Measurements from ENCODE around the gene MCCC2.

Gene MCCC2

GRCh38 chr5:71680510-71680909, 93.4 kb downstream of the MCCC2 start:
- H3K4me3 ChIP-seq (ENCODE audit: low read depth, low read length), result no peak overlapping the region
- no peak for DNase-seq (ENCODE audit: low read depth)
- no peak for TF ChIP-seq CTCF (IDR thresholded peaks at IDR 0.05; ENCODE audit: low read depth, low read length)
- TF ChIP-seq POLR2A (IDR thresholded peaks at IDR 0.05; ENCODE audit: extremely low read depth, insufficient read length), result no peak
- no peak for TF ChIP-seq MAX (IDR thresholded peaks at IDR 0.05; ENCODE audit: low read depth, low read length)
- TF ChIP-seq MYC (IDR thresholded peaks at IDR 0.05; ENCODE audit: low read depth, low read length), result no peak

GRCh38 chr5:71681296-71681695, 94.2 kb downstream of the MCCC2 start:
- no peak overlapping the region for H3K4me3 ChIP-seq (ENCODE audit: low read depth, low read length)
- TF ChIP-seq POLR2A (IDR thresholded peaks at IDR 0.05; ENCODE audit: extremely low read depth, insufficient read length) (no peak), CTCF (IDR thresholded peaks at IDR 0.05; ENCODE audit: low read depth, low read length) (no peak)
- no peak for DNase-seq (ENCODE audit: low read depth)

- no peak overlapping the region for H3K4me3 ChIP-seq (ENCODE audit: low read depth, low read length)
- DNase-seq (ENCODE audit: low read depth), result no peak
- TF ChIP-seq CTCF (IDR thresholded peaks at IDR 0.05; ENCODE audit: low read depth, low read length), result no peak
- no peak for TF ChIP-seq POLR2A (IDR thresholded peaks at IDR 0.05; ENCODE audit: extremely low read depth, insufficient read length)
- no peak for TF ChIP-seq MYC (IDR thresholded peaks at IDR 0.05; ENCODE audit: low read depth, low read length)
- no peak for TF ChIP-seq MAX (IDR thresholded peaks at IDR 0.05; ENCODE audit: low read depth, low read length)
These were observed 97.2 kb downstream of the MCCC2 start for GRCh38 chr5:71684309-71684708.

GRCh38 chr5:71693828-71694427, 106.8 kb downstream of the MCCC2 start:
- TF ChIP-seq MAX (IDR thresholded peaks at IDR 0.05; ENCODE audit: low read depth, low read length) (no peak), CTCF (IDR thresholded peaks at IDR 0.05; ENCODE audit: low read depth, low read length) (no peak), MYC (IDR thresholded peaks at IDR 0.05; ENCODE audit: low read depth, low read length) (no peak), POLR2A (IDR thresholded peaks at IDR 0.05; ENCODE audit: extremely low read depth, insufficient read length) (no peak)
- H3K4me3 ChIP-seq (ENCODE audit: low read depth, low read length), result no peak overlapping the region
- peak; percentile 14 for DNase-seq (ENCODE audit: low read depth)

GRCh38 chr5:71695071-71695470, 107.9 kb downstream of the MCCC2 start:
- no peak for TF ChIP-seq MYC (IDR thresholded peaks at IDR 0.05; ENCODE audit: low read depth, low read length)
- TF ChIP-seq MAX (IDR thresholded peaks at IDR 0.05; ENCODE audit: low read depth, low read length), result no peak
- TF ChIP-seq POLR2A (IDR thresholded peaks at IDR 0.05; ENCODE audit: extremely low read depth, insufficient read length), result no peak
- no peak for TF ChIP-seq CTCF (IDR thresholded peaks at IDR 0.05; ENCODE audit: low read depth, low read length)
- no peak for DNase-seq (ENCODE audit: low read depth)
- no peak overlapping the region for H3K4me3 ChIP-seq (ENCODE audit: low read depth, low read length)

- no peak for DNase-seq (ENCODE audit: low read depth)
- TF ChIP-seq POLR2A (IDR thresholded peaks at IDR 0.05; ENCODE audit: extremely low read depth, insufficient read length), result no peak
- TF ChIP-seq MAX (IDR thresholded peaks at IDR 0.05; ENCODE audit: low read depth, low read length), result no peak
- no peak for TF ChIP-seq MYC (IDR thresholded peaks at IDR 0.05; ENCODE audit: low read depth, low read length)
- TF ChIP-seq CTCF (IDR thresholded peaks at IDR 0.05; ENCODE audit: low read depth, low read length), result no peak
- H3K4me3 ChIP-seq (ENCODE audit: low read depth, low read length), result no peak overlapping the region
These were observed 108.5 kb downstream of the MCCC2 start for GRCh38 chr5:71695595-71695994.
